Measurements from ENCODE around the gene UVRAG.

GRCh38 chr11:76030968-76031590 is 216.1 kb downstream of the UVRAG start:
- TF ChIP-seq CTCF (IDR thresholded peaks at IDR 0.05) = no peak
- no peak for TF ChIP-seq POLR2AphosphoS5 (IDR thresholded peaks at IDR 0.05)
- TF ChIP-seq POLR2A (IDR thresholded peaks at IDR 0.05) = no peak
- no peak for TF ChIP-seq EP300 (IDR thresholded peaks at IDR 0.05)

All from stomach (tissue), 4 donors.